ENCODE results near the gene MAL.

Gene MAL

DNA sequence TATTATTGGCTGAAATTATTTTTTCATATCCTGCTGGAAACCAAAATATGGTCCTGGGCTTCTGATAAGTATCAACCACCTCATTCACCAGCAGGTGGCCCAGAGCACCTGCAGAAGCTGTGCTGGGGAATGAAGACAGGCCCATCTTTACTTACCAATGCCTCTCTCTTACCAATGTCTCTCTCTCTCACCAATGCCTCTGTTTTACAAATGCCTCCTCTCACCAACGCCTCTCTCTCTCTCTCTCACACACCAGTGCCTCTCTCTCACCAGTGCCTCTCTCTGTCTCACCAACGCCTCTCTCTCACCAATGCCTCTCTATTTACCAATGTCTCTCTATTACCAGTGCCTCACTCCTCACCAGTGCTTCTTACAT lies 2.3 kb upstream of the MAL start:
- H2BK12ac ChIP-seq (ENCODE audit: low read length) = no peak overlapping the region
- H3K23ac ChIP-seq (ENCODE audit: low read length) = no peak overlapping the region
- H3K27me3 ChIP-seq (ENCODE audit: insufficient read depth, low read length) = peaks cover 33% of the 10 kb centered on the region
- no peaks in the 10 kb centered on the region for H3K36me3 ChIP-seq (ENCODE audit: control insufficient read depth in 1 of 2, insufficient read depth in 2 of 2, low read length in 2 of 2)
- no peak overlapping the region for H3K4me2 ChIP-seq (ENCODE audit: low read length)
- peaks cover 9% of the 10 kb centered on the region in 2 experiments for H3K4me1 ChIP-seq (ENCODE audit: control insufficient read depth in 1 of 2, insufficient read depth in 2 of 2, low read length in 2 of 2)
- H3K79me1 ChIP-seq (ENCODE audit: low read length) = no peaks in the 10 kb centered on the region
- H3K4me3 ChIP-seq (ENCODE audit: low read depth, low read length) = no peak overlapping the region
- no CpG with 5 or more reads among the region's 2 CpGs for WGBS (ENCODE audit: extremely low coverage, insufficient coverage, insufficient read length)
- H2BK120ac ChIP-seq (ENCODE audit: insufficient read depth, low read length, poor library complexity) = no peak overlapping the region
- H2BK5ac ChIP-seq (ENCODE audit: low read depth, low read length, poor library complexity) = no peak overlapping the region
- H4K8ac ChIP-seq (ENCODE audit: low read depth, low read length) = no peak overlapping the region
- peak; percentile 19 to 48 for DNase-seq
- H3K9ac ChIP-seq (ENCODE audit: low read length) = no peak overlapping the region
- H4K91ac ChIP-seq (ENCODE audit: low read depth, low read length) = no peak overlapping the region
- no peak overlapping the region for H2AFZ ChIP-seq (ENCODE audit: insufficient read depth, low read length, poor library complexity)
- no peaks in the 10 kb centered on the region for H3K79me2 ChIP-seq (ENCODE audit: control insufficient read depth, insufficient read depth, low read length, poor library complexity)
- no peaks in the 10 kb centered on the region for H3K9me3 ChIP-seq (ENCODE audit: insufficient read depth, low read depth, low read length)
- H3K27ac ChIP-seq (ENCODE audit: low read depth, low read length) = no peak overlapping the region
- no peak overlapping the region for H2AK5ac ChIP-seq (ENCODE audit: low read length)
- no peak overlapping the region for H3K18ac ChIP-seq (ENCODE audit: low read length)
- H3K14ac ChIP-seq (ENCODE audit: low read length) = no peak overlapping the region
- no peak overlapping the region for H4K12ac ChIP-seq (ENCODE audit: low read depth, low read length)
- no peak overlapping the region for H3K4ac ChIP-seq (ENCODE audit: low read depth, low read length)

DNA sequence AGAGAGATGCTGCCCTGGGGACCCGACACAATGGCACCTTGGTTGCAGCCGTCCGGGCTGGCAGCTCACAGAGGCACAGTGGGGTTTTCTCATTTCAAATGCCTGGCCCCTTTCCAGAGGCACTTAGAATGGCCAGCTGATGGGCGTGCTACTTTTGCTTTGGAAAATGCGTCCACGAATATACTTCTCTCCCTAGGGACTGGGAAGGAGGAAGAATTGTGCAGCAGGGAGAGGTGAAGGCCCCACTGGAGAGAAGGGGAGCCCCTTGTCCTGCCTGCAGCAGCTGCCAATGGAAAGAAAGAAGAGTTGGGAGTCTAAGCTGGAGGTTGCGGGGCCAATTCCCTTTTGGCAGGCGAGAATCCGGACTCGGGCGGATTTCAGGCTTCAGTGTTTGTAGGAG lies 1.1 kb upstream of the MAL start:
- H3K4me2 ChIP-seq (ENCODE audit: low read length) = no peak overlapping the region
- H3K9me3 ChIP-seq (ENCODE audit: insufficient read depth, low read depth, low read length) = no peaks in the 10 kb centered on the region
- H3K18ac ChIP-seq (ENCODE audit: low read length) = no peak overlapping the region
- no peak overlapping the region for H3K9ac ChIP-seq (ENCODE audit: low read length)
- H3K79me2 ChIP-seq (ENCODE audit: control insufficient read depth, insufficient read depth, low read length, poor library complexity) = no peaks in the 10 kb centered on the region
- H4K8ac ChIP-seq (ENCODE audit: low read depth, low read length) = no peak overlapping the region
- H3K79me1 ChIP-seq (ENCODE audit: low read length) = no peaks in the 10 kb centered on the region
- H3K4me3 ChIP-seq (ENCODE audit: low read depth, low read length) = no peak overlapping the region
- peaks cover 36% of the 10 kb centered on the region for H3K27me3 ChIP-seq (ENCODE audit: insufficient read depth, low read length)
- no CpG with 5 or more reads among the region's 11 CpGs for WGBS (ENCODE audit: extremely low coverage, insufficient coverage, insufficient read length)
- DNase-seq = no peak
- no peak overlapping the region for H2AFZ ChIP-seq (ENCODE audit: insufficient read depth, low read length, poor library complexity)
- no peak overlapping the region for H2BK12ac ChIP-seq (ENCODE audit: low read length)
- no peak overlapping the region for H3K27ac ChIP-seq (ENCODE audit: low read depth, low read length)
- no peak overlapping the region for H2AK5ac ChIP-seq (ENCODE audit: low read length)
- H2BK5ac ChIP-seq (ENCODE audit: low read depth, low read length, poor library complexity) = no peak overlapping the region
- no peak overlapping the region for H3K14ac ChIP-seq (ENCODE audit: low read length)
- no peak overlapping the region for H2BK120ac ChIP-seq (ENCODE audit: insufficient read depth, low read length, poor library complexity)
- peaks cover 9% of the 10 kb centered on the region in 2 experiments for H3K4me1 ChIP-seq (ENCODE audit: control insufficient read depth in 1 of 2, insufficient read depth in 2 of 2, low read length in 2 of 2)
- no peaks in the 10 kb centered on the region for H3K36me3 ChIP-seq (ENCODE audit: control insufficient read depth in 1 of 2, insufficient read depth in 2 of 2, low read length in 2 of 2)
- H4K91ac ChIP-seq (ENCODE audit: low read depth, low read length) = no peak overlapping the region
- H4K12ac ChIP-seq (ENCODE audit: low read depth, low read length) = no peak overlapping the region
- H3K4ac ChIP-seq (ENCODE audit: low read depth, low read length) = no peak overlapping the region
- no peak overlapping the region for H3K23ac ChIP-seq (ENCODE audit: low read length)

DNA sequence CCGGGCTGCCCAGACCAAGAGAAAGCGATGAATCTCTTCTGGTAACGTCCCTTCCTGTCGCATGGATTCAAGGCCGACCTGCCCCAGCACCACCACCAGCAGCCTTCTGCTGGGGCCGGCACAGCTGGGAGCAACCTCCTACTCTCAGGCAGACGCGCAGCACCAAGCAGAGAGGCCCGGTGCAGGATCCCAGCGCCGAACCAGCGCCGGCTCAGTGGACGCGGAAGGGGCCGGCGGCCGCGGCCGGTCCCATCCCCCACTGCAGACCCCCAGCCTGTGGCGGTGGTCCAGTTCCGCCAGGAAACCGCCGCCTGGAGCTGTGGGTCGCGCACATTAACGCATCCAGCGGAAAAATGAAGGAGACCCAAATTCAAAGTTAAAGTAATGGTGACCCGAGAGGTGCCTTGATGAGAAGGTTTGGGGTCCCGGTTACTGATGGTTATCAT lies 525 bp upstream of the MAL start:
- Histone ChIP-seq H2BK120ac (ENCODE audit: insufficient read depth, low read length, poor library complexity) (no peak overlapping the region), H3K36me3 (ENCODE audit: control insufficient read depth in 1 of 2, insufficient read depth in 2 of 2, low read length in 2 of 2) (no peaks in the 10 kb centered on the region), H3K27me3 (ENCODE audit: insufficient read depth, low read length) (peaks cover 36% of the 10 kb centered on the region), H3K9ac (ENCODE audit: low read length) (no peak overlapping the region), H2BK12ac (ENCODE audit: low read length) (no peak overlapping the region), H2BK5ac (ENCODE audit: low read depth, low read length, poor library complexity) (no peak overlapping the region), H3K18ac (ENCODE audit: low read length) (no peak overlapping the region), H3K23ac (ENCODE audit: low read length) (no peak overlapping the region), H3K4me3 (ENCODE audit: low read depth, low read length) (no peak overlapping the region), H3K4ac (ENCODE audit: low read depth, low read length) (no peak overlapping the region), H4K12ac (ENCODE audit: low read depth, low read length) (no peak overlapping the region), H3K4me2 (ENCODE audit: low read length) (no peak overlapping the region), H4K8ac (ENCODE audit: low read depth, low read length) (no peak overlapping the region), H3K9me3 (ENCODE audit: insufficient read depth, low read depth, low read length) (no peaks in the 10 kb centered on the region), H2AK5ac (ENCODE audit: low read length) (no peak overlapping the region), H4K91ac (ENCODE audit: low read depth, low read length) (no peak overlapping the region), H3K14ac (ENCODE audit: low read length) (no peak overlapping the region), H3K27ac (ENCODE audit: low read depth, low read length) (no peak overlapping the region), H3K79me2 (ENCODE audit: control insufficient read depth, insufficient read depth, low read length, poor library complexity) (no peaks in the 10 kb centered on the region), H2AFZ (ENCODE audit: insufficient read depth, low read length, poor library complexity) (no peak overlapping the region), H3K79me1 (ENCODE audit: low read length) (no peaks in the 10 kb centered on the region), H3K4me1 (ENCODE audit: control insufficient read depth in 1 of 2, insufficient read depth in 2 of 2, low read length in 2 of 2) (peaks cover 9% of the 10 kb centered on the region in 2 experiments)
- DNase-seq = no peak
- no CpG with 5 or more reads among the region's 30 CpGs for WGBS (ENCODE audit: extremely low coverage, insufficient coverage, insufficient read length)

DNA sequence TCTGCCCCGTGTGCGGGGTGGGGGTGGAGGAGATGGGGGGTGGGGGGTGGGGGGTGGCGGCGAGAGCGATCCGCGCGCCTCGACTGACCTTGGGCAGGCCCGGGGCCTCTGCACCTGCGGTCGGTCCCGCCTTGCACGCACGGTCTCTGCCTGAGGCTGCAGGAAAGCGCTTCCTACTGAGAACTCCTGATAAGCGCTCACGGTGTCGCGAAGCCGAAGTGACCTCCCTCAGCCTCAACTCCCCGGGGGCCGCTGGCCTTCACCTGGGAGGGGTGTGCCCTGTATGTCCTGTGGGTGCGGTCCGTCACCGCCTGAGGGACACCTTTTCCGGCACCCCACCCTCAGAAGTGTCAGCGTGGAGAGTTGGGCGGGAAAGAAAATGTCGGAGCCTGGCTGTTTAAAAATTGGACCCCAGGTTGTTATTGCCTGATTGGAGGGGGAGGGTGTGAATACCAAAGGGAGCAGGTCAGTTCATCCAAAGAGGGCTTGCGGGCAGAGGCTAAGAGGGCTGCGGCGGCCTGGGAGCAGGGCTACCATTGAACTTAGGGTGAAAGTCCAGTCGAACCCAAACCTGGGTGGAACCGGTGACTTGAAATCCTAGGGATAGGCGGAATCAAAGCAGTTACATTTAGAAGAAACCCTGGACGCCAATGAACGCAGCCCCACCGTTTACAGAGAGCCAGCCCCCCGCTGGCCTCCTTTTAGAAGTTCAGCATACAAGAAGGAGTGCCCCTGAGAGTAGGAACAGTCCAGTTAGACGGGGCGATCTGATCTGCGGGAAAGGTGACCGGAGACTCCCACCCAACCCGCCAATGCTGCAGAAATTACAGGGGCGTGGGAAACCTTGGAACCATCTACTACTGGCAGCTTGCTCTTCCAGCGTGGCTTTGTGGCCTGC lies 1.2 kb downstream of the MAL start:
- no peak for DNase-seq
- Histone ChIP-seq H3K4me1 (ENCODE audit: control insufficient read depth in 1 of 2, insufficient read depth in 2 of 2, low read length in 2 of 2) (peaks cover 13% of the 10 kb centered on the region in 2 experiments), H3K14ac (ENCODE audit: low read length) (no peak overlapping the region), H4K8ac (ENCODE audit: low read depth, low read length) (no peak overlapping the region), H2BK120ac (ENCODE audit: insufficient read depth, low read length, poor library complexity) (no peak overlapping the region), H2AFZ (ENCODE audit: insufficient read depth, low read length, poor library complexity) (no peak overlapping the region), H3K27ac (ENCODE audit: low read depth, low read length) (no peak overlapping the region), H3K4me3 (ENCODE audit: low read depth, low read length) (no peak overlapping the region), H3K36me3 (ENCODE audit: control insufficient read depth in 1 of 2, insufficient read depth in 2 of 2, low read length in 2 of 2) (no peaks in the 10 kb centered on the region), H3K23ac (ENCODE audit: low read length) (no peak overlapping the region), H3K27me3 (ENCODE audit: insufficient read depth, low read length) (peaks cover 36% of the 10 kb centered on the region), H4K12ac (ENCODE audit: low read depth, low read length) (no peak overlapping the region), H2BK12ac (ENCODE audit: low read length) (no peak overlapping the region), H2AK5ac (ENCODE audit: low read length) (no peak overlapping the region), H3K9me3 (ENCODE audit: insufficient read depth, low read depth, low read length) (peaks cover 3% of the 10 kb centered on the region), H2BK5ac (ENCODE audit: low read depth, low read length, poor library complexity) (no peak overlapping the region), H3K18ac (ENCODE audit: low read length) (no peak overlapping the region), H4K91ac (ENCODE audit: low read depth, low read length) (no peak overlapping the region), H3K9ac (ENCODE audit: low read length) (no peak overlapping the region), H3K79me1 (ENCODE audit: low read length) (no peaks in the 10 kb centered on the region), H3K79me2 (ENCODE audit: control insufficient read depth, insufficient read depth, low read length, poor library complexity) (no peaks in the 10 kb centered on the region), H3K4ac (ENCODE audit: low read depth, low read length) (no peak overlapping the region), H3K4me2 (ENCODE audit: low read length) (no peak overlapping the region)
- no CpG with 5 or more reads among the region's 47 CpGs for WGBS (ENCODE audit: extremely low coverage, insufficient coverage, insufficient read length)
